Measurements from ENCODE around the gene LRPAP1.

The LRPAP1 gene

DNA sequence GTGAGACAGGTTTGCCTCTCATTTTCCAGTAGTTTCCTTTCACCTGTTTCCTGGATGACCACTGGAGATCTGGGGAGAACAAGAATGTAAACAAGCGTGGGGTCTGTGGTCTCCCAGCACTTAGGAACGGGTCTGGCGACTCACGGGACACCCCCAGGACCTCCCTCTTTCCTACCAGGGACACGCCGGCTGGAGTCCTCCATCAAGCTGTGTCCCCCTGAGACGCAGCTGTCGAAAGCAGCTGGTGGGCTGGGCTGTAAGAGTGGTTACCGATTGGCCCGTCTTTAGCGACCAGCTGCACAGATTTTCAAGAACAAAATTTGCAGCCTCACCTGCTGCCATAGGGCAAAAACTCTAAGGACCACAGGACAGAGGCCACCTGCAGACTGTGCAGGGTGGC lies 11.9 kb downstream of the LRPAP1 start:
- TF ChIP-seq, protein P1, sequence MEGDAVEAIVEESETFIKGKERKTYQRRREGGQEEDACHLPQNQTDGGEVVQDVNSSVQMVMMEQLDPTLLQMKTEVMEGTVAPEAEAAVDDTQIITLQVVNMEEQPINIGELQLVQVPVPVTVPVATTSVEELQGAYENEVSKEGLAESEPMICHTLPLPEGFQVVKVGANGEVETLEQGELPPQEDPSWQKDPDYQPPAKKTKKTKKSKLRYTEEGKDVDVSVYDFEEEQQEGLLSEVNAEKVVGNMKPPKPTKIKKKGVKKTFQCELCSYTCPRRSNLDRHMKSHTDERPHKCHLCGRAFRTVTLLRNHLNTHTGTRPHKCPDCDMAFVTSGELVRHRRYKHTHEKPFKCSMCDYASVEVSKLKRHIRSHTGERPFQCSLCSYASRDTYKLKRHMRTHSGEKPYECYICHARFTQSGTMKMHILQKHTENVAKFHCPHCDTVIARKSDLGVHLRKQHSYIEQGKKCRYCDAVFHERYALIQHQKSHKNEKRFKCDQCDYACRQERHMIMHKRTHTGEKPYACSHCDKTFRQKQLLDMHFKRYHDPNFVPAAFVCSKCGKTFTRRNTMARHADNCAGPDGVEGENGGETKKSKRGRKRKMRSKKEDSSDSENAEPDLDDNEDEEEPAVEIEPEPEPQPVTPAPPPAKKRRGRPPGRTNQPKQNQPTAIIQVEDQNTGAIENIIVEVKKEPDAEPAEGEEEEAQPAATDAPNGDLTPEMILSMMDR (IDR thresholded peaks at IDR 0.05; ENCODE audit: extremely low read depth, insufficient read depth, missing control alignments) = no peak
- in situ Hi-C loops (cut with MboI; ENCODE audit: low pct_unique_long_range_greater_than_20kb, low sequenced_read_pairs, unreplicated experiment) = no loop called here
- DNase-seq (ENCODE audit: low spot score) = no peak

DNA sequence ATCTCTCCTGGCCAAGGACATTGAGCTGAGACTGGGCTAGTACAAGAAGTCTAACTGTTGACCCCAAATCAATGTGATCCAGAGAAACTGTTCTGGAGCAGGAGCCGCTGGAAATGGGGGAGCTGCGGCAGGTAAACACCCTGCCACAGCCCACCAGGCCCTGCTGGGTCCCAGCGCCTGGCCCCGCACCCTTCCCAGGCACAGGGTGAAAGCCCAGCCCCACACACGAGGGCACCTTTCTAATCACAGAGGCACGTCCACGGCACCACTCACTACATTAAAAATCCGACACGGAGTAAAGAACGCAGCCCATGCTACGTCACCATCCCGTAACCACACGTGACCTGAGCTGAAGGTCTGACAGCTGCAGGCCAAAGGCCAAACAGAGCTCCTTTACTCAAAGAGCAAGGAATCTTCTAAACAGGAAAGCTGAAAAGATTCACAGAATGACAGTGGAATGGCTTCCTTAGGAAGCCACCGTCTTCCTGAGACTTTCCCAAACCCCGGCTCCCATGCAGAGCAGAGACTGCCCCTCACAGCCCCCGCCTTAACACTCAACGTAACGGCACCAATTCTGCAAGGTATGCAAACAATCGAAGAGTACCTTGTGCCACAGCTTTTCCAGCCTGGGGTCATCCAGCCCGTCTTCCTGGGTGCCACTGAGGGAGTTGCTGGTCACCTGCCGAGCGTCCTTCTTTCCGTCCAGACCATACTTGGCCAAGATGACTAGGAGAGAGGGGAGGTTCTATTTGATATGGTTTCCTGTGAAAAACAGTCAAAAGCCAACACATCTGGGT lies 12.6 kb downstream of the LRPAP1 start:
- TF ChIP-seq, protein P1 (IDR thresholded peaks at IDR 0.05; ENCODE audit: extremely low read depth, insufficient read depth, missing control alignments) = no peak
- DNase-seq (ENCODE audit: low spot score) = no peak
- in situ Hi-C loops (cut with MboI; ENCODE audit: low pct_unique_long_range_greater_than_20kb, low sequenced_read_pairs, unreplicated experiment) = no loop called here

DNA sequence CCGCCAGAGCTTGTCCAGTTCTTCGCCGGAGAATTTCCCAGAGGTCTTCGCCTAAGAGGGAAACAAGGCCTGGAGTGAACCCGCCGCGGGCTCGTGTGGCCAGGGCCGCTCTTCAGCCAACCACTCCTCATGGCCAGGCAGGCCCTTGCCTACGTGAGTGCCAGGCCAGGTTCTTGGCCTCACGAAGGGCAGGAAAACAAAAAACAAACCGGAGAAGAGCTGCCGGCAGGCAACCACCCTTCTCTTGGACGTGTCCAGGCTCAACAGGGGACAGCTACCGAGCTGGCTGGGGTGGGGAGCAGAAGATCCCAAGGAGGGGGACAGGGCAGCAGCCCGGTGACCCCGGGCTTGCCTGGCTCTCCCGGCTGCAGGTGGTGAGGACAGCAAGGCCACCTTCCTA lies 13.3 kb downstream of the LRPAP1 start:
- TF ChIP-seq, protein P1 (IDR thresholded peaks at IDR 0.05; ENCODE audit: extremely low read depth, insufficient read depth, missing control alignments) = no peak
- in situ Hi-C loops (cut with MboI; ENCODE audit: low pct_unique_long_range_greater_than_20kb, low sequenced_read_pairs, unreplicated experiment) = no loop called here
- DNase-seq (ENCODE audit: low spot score) = no peak

DNA sequence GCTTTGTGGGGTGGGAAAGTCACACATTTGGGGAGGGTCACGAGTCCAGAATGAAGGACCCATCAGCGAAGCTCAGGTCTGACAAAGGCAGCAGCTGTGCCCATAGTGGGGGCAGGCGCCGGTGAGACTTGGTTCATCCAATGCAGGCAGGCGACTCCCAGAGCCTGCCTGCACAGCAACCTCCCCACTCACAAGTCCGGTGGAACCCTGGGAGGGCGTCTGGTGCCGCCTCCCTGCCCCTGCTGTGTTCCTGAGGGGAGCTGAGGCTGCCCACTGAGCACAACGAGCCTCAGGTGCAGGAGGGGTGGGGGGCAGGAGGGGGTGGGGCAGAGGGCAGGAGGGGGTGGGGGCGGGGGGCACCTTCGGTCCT lies 13.7 kb downstream of the LRPAP1 start:
- no peak for DNase-seq (ENCODE audit: low spot score)
- TF ChIP-seq, protein P1 (IDR thresholded peaks at IDR 0.05; ENCODE audit: extremely low read depth, insufficient read depth, missing control alignments) = no peak
- in situ Hi-C loops (cut with MboI; ENCODE audit: low pct_unique_long_range_greater_than_20kb, low sequenced_read_pairs, unreplicated experiment) = no loop called here

DNA sequence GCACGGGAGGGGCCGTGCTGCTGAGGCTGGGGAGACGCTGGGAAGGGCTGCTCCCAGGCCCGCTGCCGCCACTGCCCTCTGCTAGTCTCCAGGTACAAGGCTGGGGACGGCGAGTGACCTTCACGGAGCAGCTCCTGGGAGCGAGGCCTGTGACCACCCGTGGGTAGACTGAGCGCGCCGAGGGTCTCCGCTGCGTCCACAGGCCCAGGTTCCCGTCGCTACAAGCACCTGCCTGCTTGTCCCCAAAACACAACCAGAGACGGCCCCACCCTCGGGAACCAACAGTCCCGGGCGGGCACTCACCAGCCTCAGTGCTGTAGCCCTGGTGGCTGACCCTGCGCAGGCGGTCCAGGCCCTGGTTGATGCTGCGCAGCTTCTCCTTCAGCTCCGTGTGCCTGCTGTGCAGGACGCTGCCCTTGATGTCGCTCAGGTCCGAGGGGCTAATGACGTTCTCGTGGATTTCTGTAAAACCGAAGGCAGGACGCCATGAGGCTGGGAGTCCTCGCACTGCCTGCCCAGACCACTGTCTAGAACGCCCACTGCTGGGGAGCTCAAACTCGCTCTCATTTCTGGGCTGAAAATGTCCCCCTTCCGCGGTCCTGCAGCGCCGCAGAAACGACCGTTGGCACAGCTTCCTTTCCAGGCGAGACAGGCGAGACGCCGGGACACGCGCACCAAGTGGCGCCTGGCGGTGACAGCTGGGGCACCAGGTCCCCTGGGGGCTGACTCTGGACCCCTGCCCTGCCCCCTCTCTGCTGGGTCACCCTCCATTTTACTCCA lies 14.3 kb downstream of the LRPAP1 start:
- no peak for DNase-seq (ENCODE audit: low spot score)
- in situ Hi-C loops (cut with MboI; ENCODE audit: low pct_unique_long_range_greater_than_20kb, low sequenced_read_pairs, unreplicated experiment) = no loop called here
- TF ChIP-seq, protein P1 (IDR thresholded peaks at IDR 0.05; ENCODE audit: extremely low read depth, insufficient read depth, missing control alignments) = no peak

DNA sequence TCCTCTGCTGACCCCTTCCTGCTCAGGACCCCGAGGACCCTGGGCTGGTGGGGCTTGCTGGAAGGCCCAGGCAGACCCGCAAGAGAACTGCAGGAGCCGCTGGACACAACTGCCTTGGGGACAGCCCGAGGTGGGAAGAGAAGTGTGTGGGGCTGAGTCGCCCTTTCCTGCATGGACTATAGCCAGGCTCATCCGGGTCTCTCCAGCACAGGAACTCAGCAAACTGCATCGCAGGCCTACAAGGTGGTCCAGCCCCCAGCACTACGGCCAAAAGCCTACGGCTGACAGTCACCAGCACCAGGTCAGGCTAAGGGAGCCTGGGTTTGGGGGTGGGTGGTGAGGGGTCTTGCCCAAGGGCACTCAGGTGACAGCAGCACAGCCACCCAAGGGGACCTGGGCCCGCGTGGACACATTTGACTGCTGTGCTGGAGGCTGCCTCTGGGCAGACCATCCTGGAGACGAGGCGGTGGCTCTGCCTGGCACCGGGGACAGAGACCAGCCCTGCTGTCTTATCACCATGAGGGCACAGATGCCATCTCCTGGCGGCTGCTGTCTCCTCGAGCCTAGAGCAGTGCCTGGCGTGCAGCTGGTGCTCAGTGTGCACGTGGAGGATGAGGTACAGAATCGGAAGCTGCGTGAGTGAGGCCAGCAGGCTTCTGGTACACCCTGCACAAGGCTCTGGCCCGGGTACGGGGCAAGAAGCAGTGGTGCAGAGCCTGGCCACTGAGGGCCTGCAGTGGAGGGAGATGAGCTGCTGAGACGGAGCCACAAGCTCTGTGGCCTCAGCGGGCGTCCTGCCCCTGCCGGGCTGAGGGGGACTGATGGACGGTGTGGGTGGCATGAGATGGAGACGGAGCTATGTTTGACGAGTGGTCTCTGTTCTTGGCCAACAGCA lies 15.1 kb downstream of the LRPAP1 start:
- DNase-seq (ENCODE audit: low spot score) = no peak
- TF ChIP-seq, protein P1 (IDR thresholded peaks at IDR 0.05; ENCODE audit: extremely low read depth, insufficient read depth, missing control alignments) = no peak
- in situ Hi-C loops (cut with MboI; ENCODE audit: low pct_unique_long_range_greater_than_20kb, low sequenced_read_pairs, unreplicated experiment) = no loop called here

All from GM13977 (cell line).